NCI-H2107 treated with DMSO at 0.1 percent for 48 hours (cell line): ENCODE data around the gene PARP1.

Experiments
- DNase-seq: peaks from one replicate; lab custom pipeline; 2025; ENCODE audit not compliant: unreplicated experiment; lab: John Stamatoyannopoulos, UW

The PARP1 gene

GRCh38 chr1:226407199-226407496 lies 745 bp downstream of the PARP1 start:
- no peak for DNase-seq

- peak; percentile 31 for DNase-seq
Measured at GRCh38 chr1:226406401-226406881, 1.5 kb downstream of the PARP1 start.

DNA sequence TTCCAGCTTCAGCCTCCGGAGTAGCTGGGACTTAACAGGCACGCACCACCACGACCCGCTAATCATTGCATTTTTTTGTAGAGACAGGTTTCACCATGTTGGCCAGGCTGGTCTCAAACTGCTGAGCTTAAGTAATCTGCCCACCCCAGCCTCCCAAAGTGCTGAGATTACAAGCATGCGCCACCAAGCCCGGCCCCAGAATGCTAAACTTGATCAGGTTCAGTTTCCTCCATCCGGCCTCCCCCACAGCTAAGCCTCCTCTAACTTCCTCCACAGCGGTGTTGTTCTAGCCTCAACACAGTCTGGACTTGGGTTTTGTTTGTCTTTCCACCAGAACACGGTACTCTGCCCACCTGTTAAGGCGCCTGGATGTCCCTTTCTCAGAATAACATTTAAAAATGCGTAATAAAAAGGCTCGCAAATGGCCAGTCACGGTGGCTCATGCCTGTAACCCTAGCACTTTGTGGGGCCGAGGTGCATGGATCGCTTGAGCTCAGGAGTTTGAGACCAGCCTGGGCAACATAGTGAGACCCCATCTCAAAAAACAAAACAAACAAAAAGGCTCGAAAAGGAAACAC lies 2.4 kb downstream of the PARP1 start:
- DNase-seq: no peak

DNA sequence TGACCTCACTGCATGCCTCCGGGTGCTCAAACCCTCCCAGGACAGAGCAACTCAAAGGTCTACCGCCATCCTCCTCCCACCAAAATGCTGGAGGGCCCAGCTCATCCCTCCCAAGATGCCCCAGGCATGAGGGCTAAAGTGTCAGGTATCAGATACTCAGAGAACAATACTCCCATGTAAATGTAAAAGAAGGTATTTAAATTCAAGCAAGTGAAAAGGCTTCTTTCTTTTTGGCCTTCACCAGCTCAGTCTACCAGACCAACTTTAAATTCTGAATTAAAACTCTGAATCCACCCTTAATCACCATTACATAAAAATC lies 3.0 kb downstream of the PARP1 start:
- no peak for DNase-seq

DNA sequence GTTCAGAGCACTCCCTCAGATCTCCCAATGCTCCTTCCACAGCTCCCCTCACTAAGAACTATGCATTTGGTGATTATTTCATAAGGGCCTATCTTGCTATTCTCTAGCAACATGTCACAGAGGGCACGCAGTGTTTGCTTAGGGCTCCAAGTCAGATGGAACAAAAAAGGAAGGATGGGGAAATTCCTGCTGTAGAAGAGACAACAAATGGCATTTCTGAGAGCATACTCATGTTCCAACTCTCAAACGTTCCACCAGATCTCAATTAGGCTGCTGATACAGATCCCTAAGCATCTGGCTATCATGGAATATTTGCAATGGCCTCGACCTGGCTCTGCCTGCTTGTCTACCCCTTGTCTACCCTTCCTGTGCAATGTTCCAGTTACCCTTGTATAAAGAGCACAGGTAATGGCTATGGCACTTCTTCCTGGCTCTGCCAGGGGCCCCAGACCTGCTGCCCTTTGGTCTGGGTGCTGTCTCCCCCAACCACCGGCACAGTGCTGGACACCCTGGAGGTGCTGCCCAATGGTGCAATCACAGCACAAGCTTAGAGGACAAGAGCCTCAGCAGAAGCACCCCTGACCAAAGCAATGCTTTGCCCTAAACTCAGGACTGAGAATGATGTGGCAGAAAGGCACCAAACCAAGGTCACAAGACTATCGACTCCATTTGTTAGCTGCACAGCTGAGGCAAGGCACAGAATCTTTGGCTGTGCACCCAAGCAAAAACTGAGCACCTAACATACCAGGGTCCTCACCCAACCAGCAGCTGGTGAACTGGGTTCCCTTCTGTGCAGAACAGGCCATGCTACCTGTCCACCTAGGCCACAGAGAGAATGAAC lies 3.6 kb downstream of the PARP1 start:
- DNase-seq: no peak

- no peak for DNase-seq
Measured at GRCh38 chr1:226403201-226404034, 4.5 kb downstream of the PARP1 start.

GRCh38 chr1:226402739-226403165 lies 5.1 kb downstream of the PARP1 start:
- no peak for DNase-seq

DNA sequence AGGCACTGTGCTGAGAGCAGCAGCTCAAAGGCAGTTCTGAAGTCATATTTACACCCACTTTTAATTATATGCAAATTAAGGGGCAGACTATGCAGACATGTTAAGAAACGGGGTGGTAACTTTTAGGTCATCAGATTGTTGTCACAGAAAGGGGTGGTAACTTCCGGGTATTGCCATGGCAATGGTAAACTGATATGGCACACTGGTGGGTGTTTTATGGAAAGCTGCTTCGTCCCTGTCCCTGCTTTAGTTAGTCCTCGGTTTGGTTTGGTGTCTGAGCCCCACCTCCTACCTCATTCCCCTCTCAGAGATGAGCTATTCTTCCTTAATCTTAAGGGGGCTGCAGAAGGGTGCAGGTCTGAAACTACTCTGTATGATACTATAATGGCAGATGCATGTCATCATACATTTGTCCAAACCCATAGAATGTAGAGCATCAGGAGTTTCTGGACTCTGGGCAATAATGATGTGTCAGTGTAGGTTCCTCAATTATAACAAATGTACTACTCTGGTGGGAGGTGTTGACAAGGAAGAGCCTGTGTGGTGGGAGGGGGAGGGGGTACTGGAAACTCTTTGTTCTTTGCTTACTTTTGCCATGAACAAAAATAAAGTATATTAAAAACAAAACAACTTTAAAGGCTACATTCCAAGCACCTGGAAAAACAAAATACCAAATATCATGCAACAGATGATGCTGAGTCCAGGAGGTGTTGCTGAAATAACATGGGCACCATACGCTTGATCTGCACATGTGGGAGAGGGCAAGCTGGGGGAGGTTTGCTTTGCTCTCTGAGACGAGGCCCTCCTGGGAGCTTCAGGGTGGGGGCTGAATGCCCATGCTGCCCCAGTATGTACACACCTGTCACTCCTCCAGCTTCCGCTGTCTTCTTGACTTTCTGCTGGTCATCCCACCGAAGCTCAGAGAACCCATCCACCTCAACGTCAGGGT lies 6.3 kb downstream of the PARP1 start:
- DNase-seq: no peak

DNA sequence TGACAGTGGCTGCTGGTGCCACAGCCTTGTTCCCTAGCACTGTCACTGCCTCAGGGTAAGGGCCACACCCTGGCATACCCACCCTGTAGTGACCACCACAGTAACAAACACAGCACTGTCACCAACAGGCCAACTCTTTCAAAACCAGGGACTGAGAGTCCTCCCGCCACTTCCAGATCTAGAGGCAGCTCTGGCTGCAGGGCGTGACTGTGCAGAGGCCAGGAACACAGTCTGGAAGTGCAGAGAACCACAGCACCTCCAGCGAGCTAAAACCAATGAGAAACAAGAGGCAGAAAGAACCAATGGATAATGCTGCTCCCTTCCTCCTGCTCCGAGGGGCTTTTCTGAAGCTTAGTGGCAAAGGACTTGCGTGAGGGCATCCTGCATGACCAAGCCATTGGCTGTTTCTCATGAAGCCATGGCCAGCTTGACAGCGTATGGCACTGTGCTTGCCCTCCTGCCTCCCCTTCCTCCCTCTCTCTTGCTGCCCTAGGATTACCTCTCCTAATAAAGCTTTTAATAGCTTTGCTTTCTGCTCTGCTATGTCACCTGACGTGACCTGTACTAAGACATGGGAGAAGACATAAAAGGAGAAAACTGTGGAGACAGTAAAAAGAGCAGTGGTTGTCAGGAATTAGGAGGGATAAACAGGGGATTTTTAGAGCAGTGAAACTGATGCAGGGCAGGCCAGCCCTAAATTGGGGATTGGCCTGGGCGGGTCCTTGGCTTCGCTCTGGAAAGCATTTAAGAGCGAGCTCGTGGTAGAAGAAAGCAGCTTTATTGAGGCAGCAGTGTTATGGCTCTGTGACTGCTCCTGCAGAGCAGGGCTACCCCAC lies 7.2 kb downstream of the PARP1 start:
- DNase-seq: no peak

DNA sequence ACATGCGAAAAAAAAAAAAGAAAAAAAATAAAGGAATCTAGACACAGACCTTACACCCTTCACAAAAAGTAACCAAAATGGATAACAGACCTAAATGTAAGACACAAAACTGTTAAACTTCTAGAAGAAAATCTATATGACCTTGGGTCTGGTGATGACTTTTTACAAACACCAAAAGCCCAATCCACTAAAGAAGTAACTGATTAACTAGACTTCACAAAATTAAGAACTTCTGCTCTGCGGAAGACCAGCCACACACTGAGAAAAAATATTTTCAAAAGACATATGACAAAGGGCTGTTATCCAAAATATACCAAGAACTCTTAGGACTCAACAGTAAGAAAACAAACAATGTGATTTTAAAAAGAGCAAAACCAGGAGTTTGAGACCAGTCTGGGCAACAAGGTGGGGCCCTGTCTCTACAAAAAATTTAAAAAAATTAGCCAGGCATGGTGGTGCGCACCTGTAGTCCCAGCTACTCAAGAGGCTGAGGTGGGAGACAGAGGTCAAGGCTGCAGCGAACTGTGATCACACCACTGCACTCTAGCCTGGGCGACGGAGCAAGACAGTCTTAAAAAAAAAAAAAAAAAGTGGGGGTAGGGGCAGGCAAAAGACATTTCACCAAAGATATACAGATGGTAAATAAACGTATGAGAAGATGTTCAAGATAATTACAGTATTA lies 9.8 kb downstream of the PARP1 start:
- no peak for DNase-seq

DNA sequence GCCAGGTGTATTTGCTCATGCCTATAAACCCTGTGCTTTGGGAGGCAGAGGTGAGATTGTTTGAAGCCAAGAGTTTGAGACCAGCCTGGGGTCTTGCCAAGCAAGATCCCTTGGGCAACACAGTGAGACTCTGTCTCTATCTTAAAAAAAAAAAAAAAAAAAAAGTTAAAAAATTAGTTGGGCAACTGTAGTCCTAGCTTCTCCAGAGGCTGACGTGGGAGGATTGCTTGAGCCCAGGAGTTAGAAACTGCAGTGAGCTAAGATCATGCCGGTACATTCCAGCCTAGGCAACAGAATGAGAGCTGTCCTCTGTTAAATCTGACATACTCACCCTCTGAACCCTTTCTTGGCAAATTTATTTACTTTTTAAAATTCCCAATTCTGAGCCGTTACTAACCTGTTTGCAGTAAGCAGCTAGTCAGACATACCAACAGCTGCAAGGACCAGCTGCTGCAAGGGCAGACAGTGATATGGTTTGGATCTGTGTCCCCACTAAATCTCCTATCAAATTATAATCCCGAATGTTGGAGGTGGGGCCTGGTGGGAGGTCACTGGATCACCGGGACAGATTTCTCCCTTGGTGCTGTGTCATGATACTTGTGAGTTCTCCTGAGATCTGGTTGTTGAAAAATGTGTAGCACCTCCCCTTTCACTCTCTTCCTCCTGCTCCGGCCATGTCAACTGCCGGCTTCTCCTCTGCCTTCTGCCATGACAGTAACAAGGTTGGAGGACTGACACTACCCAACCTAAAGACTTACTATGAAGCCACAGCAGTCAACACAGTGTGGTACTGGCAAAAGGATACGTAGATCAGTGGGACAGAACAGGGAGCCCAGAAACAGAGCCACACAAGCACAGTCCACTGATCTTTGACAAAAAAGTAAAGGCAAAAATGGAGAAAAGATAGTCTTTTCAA lies 10.6 kb downstream of the PARP1 start:
- DNase-seq: no peak

GRCh38 chr1:226395753-226396152 lies 12.1 kb downstream of the PARP1 start:
- no peak for DNase-seq

- no peak for DNase-seq
Measured at GRCh38 chr1:226394462-226394861, 13.4 kb downstream of the PARP1 start.

- no peak for DNase-seq
Measured at GRCh38 chr1:226390681-226391080, 17.2 kb downstream of the PARP1 start.

DNA sequence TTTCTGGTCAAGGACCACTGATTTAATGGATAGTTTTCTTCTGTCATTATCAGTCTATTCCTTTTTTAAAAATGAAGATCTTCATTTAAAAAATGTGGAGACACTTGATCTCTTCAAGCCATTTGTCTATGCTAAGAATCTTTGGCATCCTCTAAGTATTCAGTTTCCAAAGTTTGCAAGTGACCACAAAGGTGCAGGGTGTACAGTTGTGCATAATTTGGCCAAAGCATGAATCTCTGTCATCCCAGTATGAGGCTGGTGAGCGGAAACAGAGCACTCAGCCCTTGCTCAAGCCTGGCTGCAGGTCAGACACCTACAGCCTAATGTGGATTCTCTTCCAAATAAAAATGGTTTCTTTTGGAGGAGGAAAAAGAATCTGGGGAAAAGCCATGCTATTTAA lies 19.8 kb downstream of the PARP1 start:
- no peak for DNase-seq

- no peak for DNase-seq
Measured at GRCh38 chr1:226384717-226385116, 23.2 kb downstream of the PARP1 start.

GRCh38 chr1:226384040-226384439 lies 23.9 kb downstream of the PARP1 start:
- no peak for DNase-seq

- DNase-seq: no peak
Measured at GRCh38 chr1:226382030-226382429, 25.9 kb downstream of the PARP1 start.
